ENCODE measurements around the gene THOC6. TPM values are rescaled to one million over a fixed set of nuclear protein-coding genes. Genes with fewer than 3 reads are reported as not detected.

THOC6 gene
- total and polyA plus RNA-seq, 8 donors, result 23.9 to 38.7 (median 26.9) TPM

GRCh38 chr16:3000540-3000939 lies 23.3 kb upstream of the THOC6 start:
- H3K9me3 ChIP-seq, result no peaks in the 10 kb centered on the region
- intact Hi-C loops (cut with DNase I), result no loop called here
- H3K27ac ChIP-seq, result no peak overlapping the region
- no peaks in the 10 kb centered on the region for H3K36me3 ChIP-seq
- no peak for TF ChIP-seq CTCF (IDR thresholded peaks at IDR 0.05)
- H3K4me1 ChIP-seq, result peaks cover 0 to 11% of the 10 kb centered on the region in 2 donors
- peaks cover 2 to 21% of the 10 kb centered on the region in 2 donors for H3K27me3 ChIP-seq
- DNase-seq (no peak), ATAC-seq (no peak)
- H3K4me3 ChIP-seq, result no peak overlapping the region

GRCh38 chr16:3001316-3001715 lies 22.5 kb upstream of the THOC6 start:
- H3K9me3 ChIP-seq, result no peaks in the 10 kb centered on the region
- H3K4me3 ChIP-seq, result no peak overlapping the region
- H3K27ac ChIP-seq, result no peak overlapping the region
- H3K27me3 ChIP-seq, result peaks cover 6 to 29% of the 10 kb centered on the region in 2 donors
- no peak for TF ChIP-seq CTCF (IDR thresholded peaks at IDR 0.05)
- DNase-seq, result no peak
- ATAC-seq, result no peak
- intact Hi-C loops (cut with DNase I), result no loop called here
- H3K36me3 ChIP-seq, result no peaks in the 10 kb centered on the region
- H3K4me1 ChIP-seq, result peaks cover 0 to 18% of the 10 kb centered on the region in 2 donors

- no peak overlapping the region for H3K27ac ChIP-seq
- peak; percentile 32 to 41 for TF ChIP-seq CTCF (IDR thresholded peaks at IDR 0.05)
- H3K27me3 ChIP-seq, result peaks cover 6 to 49% of the 10 kb centered on the region in 2 donors
- H3K36me3 ChIP-seq, result no peaks in the 10 kb centered on the region
- peaks cover 5 to 43% of the 10 kb centered on the region in 2 donors for H3K4me1 ChIP-seq
- intact Hi-C loops (cut with DNase I), result no loop called here
- DNase-seq (peak; percentile 85 to 98 (median 97)), ATAC-seq (peak; percentile 96)
- no peaks in the 10 kb centered on the region for H3K9me3 ChIP-seq
- H3K4me3 ChIP-seq, result peak overlapping the region in 1 of 2 donors; percentile 47
Observed at GRCh38 chr16:3003582-3004270, 20.1 kb upstream of the THOC6 start.

GRCh38 chr16:3004319-3004718 lies 19.5 kb upstream of the THOC6 start:
- H3K4me1 ChIP-seq, result peaks cover 7 to 48% of the 10 kb centered on the region in 2 donors
- H3K36me3 ChIP-seq, result no peaks in the 10 kb centered on the region
- no peak for TF ChIP-seq CTCF (IDR thresholded peaks at IDR 0.05)
- H3K4me3 ChIP-seq, result peak overlapping the region in 1 of 2 donors; percentile 47
- intact Hi-C loops (cut with DNase I), result no loop called here
- peaks cover 6 to 55% of the 10 kb centered on the region in 2 donors for H3K27me3 ChIP-seq
- DNase-seq (peak in 1 of 4 donors; percentile 85), ATAC-seq (no peak)
- no peak overlapping the region for H3K27ac ChIP-seq
- H3K9me3 ChIP-seq, result no peaks in the 10 kb centered on the region

GRCh38 chr16:3004781-3005284 lies 19.0 kb upstream of the THOC6 start:
- Histone ChIP-seq H3K27me3 (peaks cover 6 to 60% of the 10 kb centered on the region in 2 donors), H3K27ac (peak overlapping the region; percentile 5 to 89), H3K9me3 (no peaks in the 10 kb centered on the region), H3K4me3 (peak overlapping the region; percentile 17 to 47), H3K4me1 (peaks cover 7 to 54% of the 10 kb centered on the region in 2 donors), H3K36me3 (no peaks in the 10 kb centered on the region)
- no peak for TF ChIP-seq CTCF (IDR thresholded peaks at IDR 0.05)
- ATAC-seq, result peak; percentile 23
- intact Hi-C loops (cut with DNase I), result no loop called here
- peak in 2 of 4 donors; percentile 67 to 90 for DNase-seq

Data from left lung (tissue), 10 donors.